GM21423 (cell line): ENCODE measurements around the gene S100A11.

Experiments used
- ATAC-seq: cut with Tn5 transposase; IDR thresholded peaks from one replicate; pipeline ENCODE4 v1.9.1; 2021; ENCODE audit warnings: mild to moderate bottlenecking, moderate library complexity; ENCODE audit not compliant: unreplicated experiment

Gene S100A11

DNA sequence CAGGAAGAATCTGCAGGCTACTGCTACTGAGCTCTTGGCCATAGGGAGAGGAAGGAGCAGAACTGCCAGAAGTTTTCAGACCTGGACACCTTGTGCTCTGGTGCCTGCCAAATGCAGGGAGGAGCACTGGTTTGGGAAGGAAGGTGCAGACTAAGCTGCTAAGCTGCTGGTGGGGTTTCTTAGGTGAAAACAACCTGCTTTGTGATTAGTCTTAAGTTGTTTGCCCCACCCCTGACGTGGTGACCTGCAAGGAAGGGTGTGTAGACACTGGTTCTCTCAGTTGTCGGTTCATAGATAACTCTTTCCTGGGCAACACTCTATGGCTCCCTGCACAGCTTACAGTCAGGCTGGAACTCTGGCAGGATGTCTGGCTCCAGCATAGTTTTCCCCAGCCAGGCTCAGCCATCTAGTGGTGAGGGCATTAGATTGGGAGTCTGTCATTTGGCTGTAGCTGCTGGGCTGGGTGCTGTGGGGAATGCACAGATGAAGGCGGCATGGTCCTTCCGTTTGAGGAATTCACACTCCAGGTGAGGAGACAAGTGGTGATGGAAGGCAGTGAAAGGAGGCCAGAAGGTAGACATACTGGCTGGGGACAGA, 32.9 kb downstream of the S100A11 start:
- ATAC-seq = no peak

DNA sequence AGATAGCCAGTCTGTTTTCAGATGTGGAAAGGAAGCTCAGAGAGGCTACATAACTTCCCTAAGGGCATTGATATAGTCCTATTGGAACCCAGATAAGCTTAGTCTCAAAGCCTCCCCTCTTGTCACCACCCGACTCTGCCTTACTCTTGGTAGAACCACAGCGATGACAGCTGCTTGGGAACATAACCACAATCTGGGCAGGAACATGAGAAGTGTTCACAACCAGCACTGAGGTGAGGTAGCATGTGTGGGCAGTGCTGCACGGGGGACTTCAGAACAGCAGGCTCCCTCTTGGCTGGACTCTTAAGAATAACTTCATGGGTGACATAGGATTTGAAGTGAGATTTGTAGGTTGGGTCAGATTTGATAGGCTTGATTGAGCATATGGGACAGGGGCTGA, 33.8 kb downstream of the S100A11 start:
- ATAC-seq = no peak

DNA sequence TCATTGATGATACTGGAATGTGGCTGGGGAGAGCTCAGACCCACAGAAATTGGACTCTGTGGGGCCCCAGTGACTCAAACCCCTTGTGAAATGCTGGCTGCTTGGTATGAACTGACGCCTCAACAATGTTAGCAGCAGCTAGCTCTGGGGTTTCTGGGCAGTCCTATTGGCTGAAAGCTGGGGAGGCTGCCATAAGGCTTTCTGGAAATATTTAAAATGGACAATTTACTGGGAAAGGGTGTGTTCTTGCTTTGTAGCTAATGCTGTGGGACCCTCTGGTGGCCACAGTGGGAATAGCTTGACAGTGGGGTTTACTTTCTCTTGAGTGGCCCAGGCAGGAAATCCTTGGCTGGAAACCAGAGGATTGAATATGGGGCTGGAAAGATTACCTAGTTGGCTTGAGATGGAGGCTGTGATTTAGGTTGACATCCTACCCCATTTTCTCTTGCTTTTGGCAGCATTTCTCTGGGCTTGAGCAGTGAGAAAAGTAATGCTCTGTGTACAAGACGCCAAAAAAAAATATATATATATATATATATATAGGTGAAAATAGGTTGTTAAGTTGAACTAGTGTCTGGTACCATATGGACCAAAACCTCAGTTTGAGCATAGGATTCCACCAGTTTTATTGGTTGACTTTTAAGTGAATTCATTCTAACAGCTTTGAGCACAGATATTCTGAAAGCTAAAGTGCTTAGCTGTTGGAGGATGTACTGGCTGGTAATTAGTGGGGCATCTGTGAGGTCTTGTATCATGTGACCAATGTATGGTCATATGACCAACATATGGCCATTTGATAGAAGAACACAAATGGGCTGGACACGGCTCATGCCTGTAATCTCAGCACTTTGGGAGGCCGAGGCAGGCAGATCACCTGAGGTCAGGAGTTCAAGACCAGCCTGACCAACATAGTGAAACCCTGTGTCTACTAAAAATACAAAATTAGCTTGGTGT, 34.9 kb downstream of the S100A11 start:
- no peak for ATAC-seq

GRCh38 chr1:152000964-152001630, 35.7 kb downstream of the S100A11 start:
- no peak for ATAC-seq

GRCh38 chr1:151998611-151999362, 38.0 kb downstream of the S100A11 start:
- ATAC-seq = no peak

DNA sequence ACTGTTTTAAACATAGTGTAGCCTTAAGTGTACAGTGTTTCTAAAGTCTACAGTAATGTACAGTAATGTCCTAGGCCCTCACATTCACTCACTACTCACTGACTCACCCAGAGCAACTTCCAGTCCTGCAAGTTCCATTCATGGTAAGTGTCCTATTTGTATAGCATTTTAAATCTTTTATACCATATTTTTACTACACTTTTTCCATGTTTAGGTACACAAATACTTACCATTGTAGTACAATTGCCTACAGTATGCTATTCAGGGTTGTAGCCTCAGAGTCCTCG, 39.6 kb downstream of the S100A11 start:
- no peak for ATAC-seq

DNA sequence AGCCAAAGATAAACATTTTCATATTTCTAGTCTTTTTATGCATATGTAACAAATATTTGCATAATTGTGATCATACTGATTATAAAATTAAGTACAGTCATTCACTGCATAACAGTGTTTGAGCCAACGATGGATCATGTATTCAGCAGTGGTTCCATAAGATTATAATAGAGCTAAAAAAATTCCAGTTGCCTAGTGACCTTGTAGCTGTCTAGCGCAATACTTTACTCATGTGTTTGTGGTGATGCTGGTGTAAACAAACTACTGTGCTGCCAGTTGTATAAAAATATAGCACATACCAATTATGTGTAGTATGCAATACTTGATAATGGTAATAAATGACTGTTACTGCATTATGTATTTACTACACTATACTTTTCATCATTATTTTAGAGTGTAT, 41.0 kb downstream of the S100A11 start:
- no peak for ATAC-seq

GRCh38 chr1:151994956-151995355, 41.8 kb downstream of the S100A11 start:
- no peak for ATAC-seq

DNA sequence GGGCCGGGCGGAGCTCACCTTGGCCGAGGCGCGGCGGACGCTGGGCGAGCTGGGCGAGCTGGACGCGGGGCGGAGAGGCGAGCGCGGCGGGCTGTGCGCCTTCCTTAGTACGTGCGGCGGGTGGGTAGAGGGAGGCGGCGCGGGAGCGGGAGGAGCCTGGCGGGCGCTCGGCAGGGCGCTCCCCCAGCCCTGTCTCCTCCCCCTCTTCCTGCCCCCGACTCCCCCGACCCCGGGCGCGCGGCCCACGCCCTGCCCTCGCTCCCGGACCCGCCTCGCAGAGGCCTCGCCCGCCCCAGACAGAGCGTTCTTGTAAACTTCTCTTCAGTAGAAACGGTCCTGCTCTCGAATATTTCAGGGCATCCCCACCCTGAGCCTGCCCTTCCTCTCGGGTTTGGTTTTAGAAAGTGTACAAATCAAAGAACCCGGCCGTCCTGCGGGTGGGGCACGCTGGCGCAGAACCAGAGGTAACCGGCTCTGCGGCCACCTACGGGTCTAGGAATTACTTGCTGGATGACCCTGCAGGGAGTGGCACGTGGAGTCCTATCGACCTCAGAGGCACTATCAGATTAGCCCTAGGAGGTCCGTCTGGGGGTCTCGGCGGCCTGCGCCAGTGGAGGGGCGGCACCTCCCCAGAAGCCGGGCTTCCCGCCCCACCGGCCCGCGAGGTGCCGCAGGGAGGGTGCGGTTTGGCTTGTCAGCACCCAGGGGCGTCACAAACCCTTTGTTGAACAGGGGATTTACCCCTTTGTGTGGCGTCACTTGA, 42.9 kb downstream of the S100A11 start, which contains the start of gene S100A10:
S100A10 (minus strand) TSS at position 126 of the 763 bp plus-strand sequence. CDS start 7,629 bp downstream, outside the sequence.
- ATAC-seq = no peak

DNA sequence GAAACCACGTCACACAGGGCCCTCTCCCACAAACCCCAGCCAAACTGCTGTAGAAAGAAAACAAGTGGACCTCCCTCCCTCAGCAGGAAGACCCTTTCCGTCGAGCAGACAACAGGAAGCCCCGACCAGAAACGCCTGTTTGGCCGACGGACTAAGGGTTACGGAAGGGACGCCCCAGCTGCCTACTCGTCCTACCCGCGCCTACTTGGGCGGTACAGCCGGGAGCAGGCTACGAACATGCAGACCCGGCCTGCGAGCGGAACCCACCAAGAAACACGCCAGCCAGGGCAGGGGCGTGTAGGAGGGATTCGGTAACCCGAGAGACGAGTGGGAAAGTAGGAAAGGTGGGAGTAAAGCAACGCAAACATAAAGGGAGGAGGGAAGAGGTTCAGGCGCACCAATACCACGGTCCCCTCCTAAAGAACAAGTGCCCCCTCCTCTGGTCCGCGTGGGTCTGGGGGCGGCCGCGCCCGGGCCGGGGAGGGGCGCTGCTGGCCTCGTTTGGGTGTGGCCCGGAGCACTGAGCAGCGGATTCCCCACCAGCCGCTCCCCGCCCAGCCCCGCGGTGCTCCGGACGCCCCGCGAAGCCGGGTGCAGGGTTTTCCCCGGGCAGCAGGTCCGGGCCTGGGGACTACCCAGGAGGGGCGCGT, 43.6 kb downstream of the S100A11 start:
- no peak for ATAC-seq

DNA sequence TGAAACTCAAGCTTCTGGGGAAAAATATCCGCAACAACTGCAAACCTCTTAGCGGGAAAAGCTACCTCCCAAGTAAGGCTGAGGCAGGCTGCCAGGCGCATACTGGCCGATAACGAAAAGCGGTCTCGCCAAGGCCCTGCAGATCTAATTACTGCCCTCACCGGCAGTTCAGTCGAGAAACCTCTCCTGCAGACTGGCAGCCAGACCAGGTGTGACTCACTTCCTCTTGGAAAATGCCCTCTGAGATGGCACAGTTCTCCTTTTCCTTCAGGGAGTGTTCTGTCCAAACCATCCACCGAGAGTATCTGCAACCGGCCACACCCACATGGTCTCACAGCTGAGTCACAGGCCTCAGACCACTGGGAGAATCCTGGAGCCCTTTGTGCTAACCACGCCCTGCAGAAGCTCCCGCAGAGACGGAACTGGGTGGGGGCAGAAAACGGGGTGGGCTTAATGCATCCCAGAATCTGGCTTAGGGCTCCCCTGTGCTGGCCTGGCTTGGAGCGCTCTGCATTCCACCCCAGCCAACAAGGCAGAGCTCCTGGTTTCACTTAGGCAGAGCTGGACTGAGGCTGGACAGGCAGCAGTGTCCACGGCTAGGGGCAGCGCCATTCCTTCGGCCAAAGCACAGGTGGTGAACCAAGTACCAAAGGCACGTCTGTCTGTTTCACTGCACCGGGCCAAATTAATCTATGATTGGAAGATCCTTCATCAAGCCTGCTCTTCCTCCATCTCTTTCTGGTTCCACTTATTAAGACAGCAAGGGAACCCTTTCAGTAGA, 44.3 kb downstream of the S100A11 start:
- no peak for ATAC-seq

GRCh38 chr1:151991663-151992302, 45.0 kb downstream of the S100A11 start:
- no peak for ATAC-seq

DNA sequence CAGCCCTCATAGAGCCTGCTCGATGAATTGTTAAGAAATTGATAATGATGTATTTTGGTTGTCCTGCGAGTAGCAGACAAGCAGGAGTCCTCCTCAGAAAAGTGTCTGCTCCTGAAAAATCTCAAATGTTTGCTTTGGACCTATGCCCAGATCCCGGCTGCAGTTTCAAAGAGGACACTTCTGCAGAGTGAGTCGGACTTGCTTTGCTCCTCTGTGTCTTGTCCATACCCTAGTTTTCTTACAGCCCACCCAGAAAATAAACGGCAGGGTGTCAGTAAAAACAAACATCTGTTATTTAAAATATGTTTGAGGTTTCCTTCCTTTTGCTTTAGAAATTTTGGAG, 46.0 kb downstream of the S100A11 start:
- no peak for ATAC-seq

DNA sequence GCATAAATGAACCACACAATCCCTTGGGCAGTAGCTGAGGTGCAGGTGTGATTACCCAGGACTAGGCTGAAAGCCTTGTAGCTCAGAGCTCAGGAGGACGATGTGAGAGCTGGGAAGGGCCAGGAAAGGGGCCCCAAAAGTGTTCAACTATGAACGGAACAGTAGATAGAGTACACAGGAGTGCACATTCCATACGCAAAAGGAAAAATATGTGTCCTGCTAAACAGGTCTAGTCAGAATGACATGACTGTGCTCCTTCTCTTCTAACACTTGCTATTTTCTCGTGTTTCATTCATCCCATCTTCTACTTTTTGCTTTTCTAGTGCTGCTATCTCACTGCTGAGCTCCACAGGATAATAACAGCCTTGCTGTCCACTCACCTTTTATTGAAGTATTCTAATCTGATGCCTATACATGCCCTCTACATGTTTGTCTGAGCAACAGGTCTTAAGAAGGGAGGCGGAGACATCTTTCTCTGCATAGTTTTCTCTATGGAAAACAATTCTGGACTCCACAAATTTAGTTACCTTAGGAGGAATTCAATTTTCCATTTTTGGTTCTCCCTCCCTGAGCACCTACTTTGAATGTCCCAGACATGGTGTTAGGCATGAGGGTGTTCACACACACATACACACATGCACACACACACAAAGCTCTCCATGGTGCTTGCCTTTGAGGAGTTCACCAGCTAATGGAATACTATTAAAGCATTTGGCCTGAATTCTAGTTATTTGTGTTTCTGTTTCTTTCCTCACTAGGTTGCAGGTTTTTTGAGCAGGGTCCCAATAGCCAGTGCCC, 46.5 kb downstream of the S100A11 start:
- ATAC-seq = no peak

GRCh38 chr1:151989211-151989862, 47.5 kb downstream of the S100A11 start:
- no peak for ATAC-seq

GRCh38 chr1:151988405-151988923, 48.3 kb downstream of the S100A11 start:
- no peak for ATAC-seq

GRCh38 chr1:151986501-151987190, 50.2 kb downstream of the S100A11 start:
- no peak for ATAC-seq
